HCT116 (cell line): ENCODE data around the gene SERP1.

Source experiments
- CTCF ChIP-seq, 3 experiments: fragments of 200-600 bp in 1 of 3; sonication (generic) in 1 of 3; IDR thresholded peaks in 2 of 3; conservative IDR thresholded peaks in 1 of 3; 2 replicates each; pipeline ENCODE4 v1.5.1; 2012 to 2017; ENCODE audit warnings: low read depth in 2 of 3, low read length in 2 of 3, antibody characterized with exemption in 1 of 3, borderline replicate concordance in 1 of 3, control low read depth in 1 of 3, mild to moderate bottlenecking in 1 of 3, mixed read lengths in 1 of 3, mixed run types in 1 of 3, moderate library complexity in 1 of 3; ENCODE audit not compliant: insufficient read depth in 1 of 3
- EZH2phosphoT487 ChIP-seq: fragments of 200-600 bp; IDR thresholded peaks from 2 replicates; pipeline ENCODE4 v1.6.1; 2018; ENCODE audit warnings: antibody characterized with exemption, borderline replicate concordance
- MAX ChIP-seq: IDR thresholded peaks from 2 replicates; pipeline ENCODE4 v1.6.1; 2012
- POLR2A ChIP-seq: IDR thresholded peaks from 2 replicates; pipeline ENCODE4 v1.7.0; 2011; ENCODE audit warnings: borderline replicate concordance; ENCODE audit not compliant: insufficient read depth, insufficient read length; ENCODE audit errors: extremely low read depth

GRCh38 chr3:150557725-150558124 is 11.4 kb upstream of the SERP1 start:
- TF ChIP-seq EZH2phosphoT487 (no peak), POLR2A (no peak), CTCF (IDR thresholded peaks at IDR 0.05 in 2 of 3, conservative IDR thresholded peaks at IDR 0.05 in 1 of 3; ENCODE audit: borderline replicate concordance in 1 of 3, insufficient read depth in 1 of 3, low read depth in 2 of 3, low read length in 2 of 3) (no peak), MAX (no peak)
